GM10266 (cell line): ENCODE data around the gene ATG10.

ENCODE experiments used
- DNase-seq: peaks from one replicate; pipeline ENCODE4 v3.0.0; 2012; ENCODE audit errors: extremely low spot score
- CTCF ChIP-seq: IDR thresholded peaks from 2 replicates; pipeline ENCODE4 v1.5.1; 2012; ENCODE audit warnings: mild to moderate bottlenecking, low read depth; ENCODE audit not compliant: control insufficient read depth, insufficient read depth; ENCODE audit errors: missing control alignments

Gene ATG10

GRCh38 chr5:82167372-82167935, 195.6 kb downstream of the ATG10 start:
- DNase-seq: no peak
- no peak for TF ChIP-seq CTCF

- DNase-seq: no peak
- no peak for TF ChIP-seq CTCF
Observed at GRCh38 chr5:82168294-82168693, 196.5 kb downstream of the ATG10 start.

- peak; percentile 7 for DNase-seq
- TF ChIP-seq CTCF: no peak
Observed at GRCh38 chr5:82169892-82170291, 198.1 kb downstream of the ATG10 start.

GRCh38 chr5:82174128-82174918, 202.5 kb downstream of the ATG10 start:
- peak; percentile 67 for TF ChIP-seq CTCF
- DNase-seq: peak; percentile 67

GRCh38 chr5:82174919-82175219, 203.0 kb downstream of the ATG10 start:
- TF ChIP-seq CTCF: no peak
- DNase-seq: no peak

- no peak for DNase-seq
- TF ChIP-seq CTCF: no peak
Observed at GRCh38 chr5:82176115-82176814, 204.4 kb downstream of the ATG10 start.

- no peak for DNase-seq
- no peak for TF ChIP-seq CTCF
Observed at GRCh38 chr5:82178378-82178777, 206.6 kb downstream of the ATG10 start.
